Right lobe of liver (tissue), 4 donors: ENCODE data around the gene FIBP.

Experiments
- POLR2A ChIP-seq: fragments of 450-650 bp; IDR thresholded peaks from one replicate; pipeline ENCODE4 v1.6.1; 2017; ENCODE audit warnings: antibody characterized with exemption, mild to moderate bottlenecking
- TF ChIP-seq, protein P1 (sequence below), 4 donors: fragments of 200-600 bp in 3 of 4; fragments of 450-650 bp in 1 of 4; IDR thresholded peaks; one replicate each; pipeline versions ENCODE4 v1.5.1 to v1.8.0; 2016 to 2022; ENCODE audit warnings: antibody characterized with exemption in 4 of 4, mild to moderate bottlenecking in 2 of 4
- donor health status: DM: no; HTN: no; CAD: no.
- donor health status: DM: no; HTN: no; CAD: no.
- donor health status: DM: no; HTN: yes; CAD: no.

DNA sequence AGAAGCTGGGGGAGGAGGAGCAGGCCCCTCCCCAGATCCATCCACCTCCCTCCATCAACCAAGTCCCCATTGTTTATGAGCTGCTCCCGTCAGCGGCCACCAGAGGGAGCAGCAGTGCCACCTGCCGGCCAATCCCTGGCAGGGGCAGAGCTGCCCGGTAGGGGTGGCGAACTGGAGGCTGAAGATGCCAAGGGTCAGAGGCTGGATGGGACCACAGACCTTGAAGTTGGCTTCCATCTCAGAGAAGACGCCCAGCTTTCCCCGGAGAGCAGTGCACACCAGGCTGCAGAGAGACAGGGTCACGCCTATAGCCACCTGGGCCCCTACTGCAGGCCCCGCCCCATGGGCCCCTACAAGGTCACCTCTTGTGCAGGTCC, 3.6 kb downstream of the FIBP start:
- no peak for TF ChIP-seq POLR2A
- TF ChIP-seq, protein P1, sequence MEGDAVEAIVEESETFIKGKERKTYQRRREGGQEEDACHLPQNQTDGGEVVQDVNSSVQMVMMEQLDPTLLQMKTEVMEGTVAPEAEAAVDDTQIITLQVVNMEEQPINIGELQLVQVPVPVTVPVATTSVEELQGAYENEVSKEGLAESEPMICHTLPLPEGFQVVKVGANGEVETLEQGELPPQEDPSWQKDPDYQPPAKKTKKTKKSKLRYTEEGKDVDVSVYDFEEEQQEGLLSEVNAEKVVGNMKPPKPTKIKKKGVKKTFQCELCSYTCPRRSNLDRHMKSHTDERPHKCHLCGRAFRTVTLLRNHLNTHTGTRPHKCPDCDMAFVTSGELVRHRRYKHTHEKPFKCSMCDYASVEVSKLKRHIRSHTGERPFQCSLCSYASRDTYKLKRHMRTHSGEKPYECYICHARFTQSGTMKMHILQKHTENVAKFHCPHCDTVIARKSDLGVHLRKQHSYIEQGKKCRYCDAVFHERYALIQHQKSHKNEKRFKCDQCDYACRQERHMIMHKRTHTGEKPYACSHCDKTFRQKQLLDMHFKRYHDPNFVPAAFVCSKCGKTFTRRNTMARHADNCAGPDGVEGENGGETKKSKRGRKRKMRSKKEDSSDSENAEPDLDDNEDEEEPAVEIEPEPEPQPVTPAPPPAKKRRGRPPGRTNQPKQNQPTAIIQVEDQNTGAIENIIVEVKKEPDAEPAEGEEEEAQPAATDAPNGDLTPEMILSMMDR (IDR thresholded peaks at IDR 0.05) = peak; percentile 98 to 99 (median 99)
